Aorta (tissue), 5 donors: Measurements from ENCODE around the gene NEDD4L. TPM values are rescaled to one million over a fixed set of nuclear protein-coding genes. Genes with fewer than 3 reads are reported as not detected.

Experiments
- ATAC-seq: fragments of 200-7000 bp; cut with Tn5 transposase; one replicate; pipeline ENCODE4 v1.9.1; 2022; ENCODE audit warnings: moderate library complexity; ENCODE audit not compliant: low FRiP score
- DNase-seq, 2 donors: peaks; one replicate each; pipeline ENCODE4 v3.0.0-alpha.2; 2020
- H3K27ac ChIP-seq, 2 donors: one replicate each; pipeline ENCODE4 v1.5.1; 2013; ENCODE audit warnings: low read length in 2 of 2, mild to moderate bottlenecking in 2 of 2, moderate library complexity in 2 of 2, control low read depth in 1 of 2, inconsistent platforms in 1 of 2, low read depth in 1 of 2
- H3K27me3 ChIP-seq, 2 donors: one replicate each; pipeline ENCODE4 v1.6.1; 2013; ENCODE audit warnings: control low read depth in 1 of 2, low read length in 1 of 2, mild to moderate bottlenecking in 1 of 2, moderate library complexity in 1 of 2; ENCODE audit not compliant: insufficient read depth in 2 of 2, control insufficient read depth in 1 of 2
- H3K36me3 ChIP-seq, 2 donors: one replicate each; pipeline ENCODE4 v1.6.1; 2013; ENCODE audit warnings: control low read depth in 1 of 2, low read length in 1 of 2, mild to moderate bottlenecking in 1 of 2; ENCODE audit not compliant: insufficient read depth in 2 of 2, control insufficient read depth in 1 of 2
- H3K4me1 ChIP-seq, 2 donors: one replicate each; pipeline ENCODE4 v1.6.1; 2013; ENCODE audit warnings: low read length in 2 of 2, control low read depth in 1 of 2, mild to moderate bottlenecking in 1 of 2, moderate library complexity in 1 of 2; ENCODE audit not compliant: insufficient read depth in 2 of 2, control insufficient read depth in 1 of 2
- H3K4me3 ChIP-seq, 2 donors: one replicate each; pipeline ENCODE4 v1.5.1; 2013; ENCODE audit warnings: low read length in 2 of 2, control low read depth in 1 of 2, mild to moderate bottlenecking in 1 of 2
- H3K9me3 ChIP-seq: one replicate; pipeline ENCODE4 v1.6.1; 2013; ENCODE audit warnings: mild to moderate bottlenecking, low read length; ENCODE audit not compliant: control insufficient read depth
- WGBS, 2 donors: extraction: QIAGEN DNeasy Blood & Tissue Kit; methylation state at CpG; one replicate each; pipeline ENCODE4 v1.1.7; 2013; 5-methylcytosine and 5-hydroxymethylcytosine counted together
- intact Hi-C, 2 donors: fragments of 100-400 bp; cut with DNase I; formaldehyde crosslinking; loops; one replicate each; pipeline versions ENCODE4 v1.14.2 to v1.15.0; 2022
- polyA plus RNA-seq, 2 donors: library from polyadenylated mRNA; stranded (reverse); fragments of 200-250 nt; gene quantifications; one replicate each; pipeline ENCODE4 v1.2.3, GENCODE V29; 2013
- total RNA-seq, 2 donors: library from RNA; stranded (reverse); fragmentation: NEBNext Ultra II Directional; extraction: Animal tissue kit (Norgen Biotek cat#: 25700); gene quantifications; one replicate each; pipeline ENCODE4 v1.2.1, GENCODE V29; 2021
- donor health status: healthy with polysubstance abuse.
- donor health status: Bipolar disorder and iron deficiency.
- donor health status: DM: no; HTN: no; CAD: no.
- donor health status: DM: no; HTN: no; CAD: no.
- donor health status: DM: yes; HTN: yes; CAD: no.

The NEDD4L gene
- total and polyA plus RNA-seq, 4 donors: 4.0 to 24.0 (median 17.8) TPM

- Histone ChIP-seq H3K36me3 (no peaks in the 10 kb centered on the region), H3K27ac (no peak overlapping the region), H3K27me3 (no peaks in the 10 kb centered on the region), H3K4me3 (no peak overlapping the region), H3K9me3 (no peaks in the 10 kb centered on the region), H3K4me1 (no peaks in the 10 kb centered on the region)
- WGBS, 2 donors: 93 to 97% methylated on average over 4 of the region's 4 CpGs
- DNase-seq: no peak
- intact Hi-C loops: no loop called here
- no peak for ATAC-seq
Measured at GRCh38 chr18:58285449-58286130, 241.6 kb downstream of the NEDD4L start.

DNA sequence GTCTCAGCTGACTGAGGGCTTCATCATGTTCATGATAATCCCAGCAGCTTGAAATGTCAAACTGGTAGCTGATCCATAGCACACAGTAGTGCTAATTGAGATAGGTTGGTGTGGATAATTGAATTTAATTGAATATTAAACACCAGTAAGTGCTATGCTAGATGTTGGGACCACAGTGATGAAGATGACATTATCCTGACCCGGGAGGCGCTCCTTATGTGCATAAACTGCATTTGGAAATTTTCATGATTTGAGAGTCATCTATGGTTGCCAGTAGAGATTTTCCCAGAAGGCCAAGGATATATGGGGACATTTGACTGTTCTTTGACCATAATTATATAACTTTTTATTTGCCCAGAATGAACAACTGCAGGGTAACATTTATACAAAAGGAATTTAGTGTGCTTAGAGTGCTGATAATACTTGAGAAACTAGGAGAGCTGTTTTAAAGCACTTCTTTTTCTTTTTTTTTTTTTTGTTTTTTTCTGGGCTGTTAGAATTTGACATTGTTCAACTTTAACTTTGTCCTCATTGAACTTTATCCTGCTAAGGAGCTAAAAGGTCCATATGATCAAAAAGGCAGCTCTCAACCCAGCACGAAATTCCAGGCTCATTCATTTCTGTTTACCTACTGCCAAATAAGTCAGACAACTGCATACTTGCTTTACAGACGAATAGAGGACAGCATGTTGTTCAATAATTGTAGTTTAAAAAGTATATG, 242.8 kb downstream of the NEDD4L start:
- Histone ChIP-seq H3K9me3 (no peaks in the 10 kb centered on the region), H3K27ac (no peak overlapping the region), H3K4me1 (no peaks in the 10 kb centered on the region), H3K36me3 (no peaks in the 10 kb centered on the region), H3K4me3 (no peak overlapping the region), H3K27me3 (no peaks in the 10 kb centered on the region)
- no peak for ATAC-seq
- intact Hi-C loops: no loop called here
- WGBS, 2 donors: 66 to 69% methylated on average over 4 of the region's 4 CpGs
- no peak for DNase-seq

DNA sequence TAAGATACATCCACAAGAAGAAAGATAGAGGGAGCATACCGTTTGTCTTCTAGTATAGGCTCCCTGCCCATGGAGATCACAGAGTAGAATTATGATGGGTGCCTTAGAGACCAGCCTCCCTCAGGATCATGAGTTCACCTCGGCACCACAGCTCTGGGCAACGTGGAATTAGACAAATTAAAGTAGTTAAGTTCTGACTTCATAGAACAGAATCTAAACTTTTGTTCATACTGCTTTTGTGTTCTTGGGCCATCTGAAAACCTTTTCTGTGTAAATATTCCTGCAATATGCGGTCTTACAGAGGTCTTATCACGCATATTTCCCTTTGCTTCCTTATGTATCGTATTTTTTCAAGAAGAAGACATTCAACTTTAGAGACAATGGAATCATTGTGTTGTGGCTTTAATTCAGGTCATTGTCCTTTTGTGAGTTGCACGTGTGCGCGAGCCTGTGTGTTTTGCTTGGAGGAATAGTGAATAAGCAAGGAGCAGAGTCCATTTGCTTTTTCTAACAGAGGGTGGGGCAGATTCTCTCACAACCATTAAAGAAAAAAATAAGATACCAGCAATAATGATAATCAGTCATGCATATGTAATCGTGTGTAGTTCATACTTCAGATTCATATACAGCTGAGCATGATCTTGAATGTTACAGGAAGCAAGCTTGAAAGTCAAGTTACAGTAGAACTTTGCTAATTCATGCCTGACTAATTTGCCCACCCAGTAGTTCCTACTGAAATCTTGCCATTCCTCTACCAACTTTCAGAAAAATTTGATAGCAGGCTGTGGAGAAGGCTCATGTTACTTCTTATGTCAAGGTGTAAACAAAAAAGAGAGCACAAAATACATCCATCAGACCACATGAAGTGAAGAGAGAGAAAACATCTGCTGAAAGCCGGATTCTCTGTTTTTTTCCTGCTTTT, 243.6 kb downstream of the NEDD4L start:
- no peaks in the 10 kb centered on the region for H3K27me3 ChIP-seq
- no peak overlapping the region for H3K27ac ChIP-seq
- 76 to 80% methylated on average over 11 of the region's 11 CpGs for WGBS, 2 donors
- no peaks in the 10 kb centered on the region for H3K9me3 ChIP-seq
- DNase-seq (no peak), ATAC-seq (no peak)
- intact Hi-C loops: no loop called here
- no peaks in the 10 kb centered on the region for H3K36me3 ChIP-seq
- H3K4me3 ChIP-seq: no peak overlapping the region
- H3K4me1 ChIP-seq: no peaks in the 10 kb centered on the region

- Histone ChIP-seq H3K9me3 (no peaks in the 10 kb centered on the region), H3K36me3 (no peaks in the 10 kb centered on the region), H3K27ac (no peak overlapping the region), H3K4me1 (no peaks in the 10 kb centered on the region), H3K4me3 (no peak overlapping the region), H3K27me3 (no peaks in the 10 kb centered on the region)
- DNase-seq (no peak), ATAC-seq (no peak)
- intact Hi-C loops: no loop called here
- WGBS, 2 donors: 80 to 81% methylated on average over 10 of the region's 10 CpGs
Measured at GRCh38 chr18:58288921-58289797, 245.1 kb downstream of the NEDD4L start.

DNA sequence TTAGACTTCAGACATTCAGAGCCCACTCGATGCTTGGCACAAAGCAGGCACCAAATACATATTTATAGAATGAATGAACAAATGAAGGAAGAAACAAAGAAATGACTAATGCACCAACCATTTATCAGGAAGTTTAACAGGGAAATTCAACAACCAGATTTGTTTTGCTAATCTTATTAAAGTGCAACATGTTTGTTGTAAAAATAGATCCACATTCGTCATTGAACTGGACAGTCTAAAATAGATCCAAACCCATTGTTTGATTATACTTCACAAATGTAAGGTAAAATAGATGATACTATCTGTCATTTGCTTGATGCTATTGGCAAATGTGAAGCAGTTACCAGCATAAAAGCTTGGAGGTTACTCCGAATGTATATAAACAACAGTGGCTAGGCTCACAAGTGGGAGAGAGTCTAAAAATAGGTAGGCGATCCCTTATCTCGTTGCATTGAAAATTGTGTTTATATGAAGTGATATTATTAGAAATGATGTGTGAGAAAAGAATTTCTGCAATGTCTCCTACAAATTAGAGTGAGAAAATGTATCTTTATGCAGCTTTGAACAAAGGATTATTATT, 246.2 kb downstream of the NEDD4L start:
- no peaks in the 10 kb centered on the region for H3K36me3 ChIP-seq
- DNase-seq: no peak
- no peak overlapping the region for H3K4me3 ChIP-seq
- no peak for ATAC-seq
- intact Hi-C loops: no loop called here
- no peak overlapping the region for H3K27ac ChIP-seq
- H3K4me1 ChIP-seq: no peaks in the 10 kb centered on the region
- no peaks in the 10 kb centered on the region for H3K9me3 ChIP-seq
- H3K27me3 ChIP-seq: no peaks in the 10 kb centered on the region
- 5 to 6% methylated on average over 5 of the region's 5 CpGs for WGBS, 2 donors

- intact Hi-C loops: no loop called here
- 94 to 98% methylated on average over 5 of the region's 5 CpGs for WGBS, 2 donors
- H3K36me3 ChIP-seq: no peaks in the 10 kb centered on the region
- H3K27ac ChIP-seq: no peak overlapping the region
- no peaks in the 10 kb centered on the region for H3K27me3 ChIP-seq
- ATAC-seq: no peak
- H3K4me3 ChIP-seq: no peak overlapping the region
- DNase-seq: no peak
- H3K4me1 ChIP-seq: no peaks in the 10 kb centered on the region
- no peaks in the 10 kb centered on the region for H3K9me3 ChIP-seq
Measured at GRCh38 chr18:58291131-58291530, 247.1 kb downstream of the NEDD4L start.

GRCh38 chr18:58292638-58293037, 248.6 kb downstream of the NEDD4L start:
- Histone ChIP-seq H3K27me3 (no peaks in the 10 kb centered on the region), H3K4me1 (no peaks in the 10 kb centered on the region), H3K9me3 (no peaks in the 10 kb centered on the region), H3K27ac (no peak overlapping the region), H3K36me3 (no peaks in the 10 kb centered on the region), H3K4me3 (no peak overlapping the region)
- intact Hi-C loops: no loop called here
- DNase-seq (no peak), ATAC-seq (no peak)
- WGBS, 2 donors: 75 to 76% methylated on average over 2 of the region's 2 CpGs

DNA sequence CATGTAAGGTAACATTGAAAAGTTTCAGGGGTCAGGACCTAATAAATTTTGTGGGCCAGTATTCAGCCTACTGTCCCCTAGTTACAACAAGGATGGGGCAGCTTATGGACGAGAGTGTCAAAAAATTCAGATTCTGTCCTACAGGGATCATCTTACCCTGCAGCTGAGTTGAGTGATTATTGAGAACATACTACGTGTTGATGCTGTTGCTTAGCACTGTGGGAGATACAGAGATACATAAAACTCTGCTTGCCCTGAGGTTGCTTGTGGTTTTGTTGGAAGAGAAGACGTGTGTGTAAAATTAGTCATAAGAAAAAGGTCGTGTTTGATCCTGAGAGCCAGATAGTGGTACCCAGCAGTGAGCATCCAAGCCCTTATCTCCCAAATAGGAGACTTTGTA, 253.2 kb downstream of the NEDD4L start:
- no peak overlapping the region for H3K27ac ChIP-seq
- H3K36me3 ChIP-seq: no peaks in the 10 kb centered on the region
- ATAC-seq: no peak
- DNase-seq: no peak
- WGBS, 2 donors: 90 to 93% methylated on average over 4 of the region's 4 CpGs
- H3K4me1 ChIP-seq: no peaks in the 10 kb centered on the region
- no peaks in the 10 kb centered on the region for H3K9me3 ChIP-seq
- no peaks in the 10 kb centered on the region for H3K27me3 ChIP-seq
- intact Hi-C loops: no loop called here
- H3K4me3 ChIP-seq: no peak overlapping the region
